AML-193 (cell line): Measurements from ENCODE around the gene KSR2.
"Not testable (repeated sequence)": the region's sequence is repeated elsewhere in the genome, so short reads cannot be mapped to it uniquely, and the experiment has no call there.

Experiments used
- DNase-seq, 2 experiments: peaks; one replicate each; lab custom pipeline; 2025; lab: John Stamatoyannopoulos, UW

Gene KSR2

DNA sequence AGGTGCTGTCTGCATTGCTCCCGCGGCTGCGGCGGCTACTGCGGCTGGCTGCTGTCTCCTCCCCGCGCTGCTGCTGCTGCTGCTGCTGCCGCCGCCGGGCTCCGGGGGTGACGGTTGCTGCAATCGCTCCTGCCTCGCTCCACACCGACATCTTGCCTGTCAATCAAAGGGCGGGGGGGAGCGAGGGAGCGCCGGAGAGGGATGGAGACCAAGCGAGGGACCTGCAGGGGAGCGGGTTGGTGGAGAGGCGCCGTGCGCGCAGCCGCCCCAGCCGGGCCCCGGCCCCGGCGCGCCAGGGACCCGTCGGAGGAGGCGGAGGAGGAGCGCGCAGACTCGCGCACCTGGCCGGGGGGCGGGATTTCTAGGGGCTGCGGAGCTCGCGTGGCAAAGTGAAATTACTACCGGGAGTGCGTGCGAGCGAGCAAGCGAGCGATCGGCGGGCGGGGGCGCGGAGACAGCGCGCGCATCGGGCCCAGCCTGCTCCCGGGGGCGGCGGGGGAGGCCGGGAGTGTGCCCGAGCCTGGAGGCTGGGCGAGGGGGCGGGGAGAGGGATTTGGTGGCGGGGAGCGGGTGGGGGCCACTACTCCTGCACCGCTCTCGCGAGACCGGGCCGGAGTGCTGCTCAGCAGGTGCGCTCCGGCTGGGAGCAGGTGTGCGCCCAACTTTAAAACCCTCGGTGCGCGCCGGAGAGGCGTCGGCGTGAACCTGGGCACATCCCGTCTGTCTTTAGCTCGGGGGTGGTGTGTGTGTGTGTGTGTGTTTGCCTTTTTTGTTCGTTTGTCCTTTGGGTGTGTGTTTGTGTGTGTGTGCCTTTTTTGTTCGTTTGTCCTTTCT, at the start of gene KSR2:
Gene KSR2, minus strand, starts transcription at position 165 of the 834 bp plus-strand sequence. CDS start 735 bp downstream, outside the sequence.
- no peak for DNase-seq

DNA sequence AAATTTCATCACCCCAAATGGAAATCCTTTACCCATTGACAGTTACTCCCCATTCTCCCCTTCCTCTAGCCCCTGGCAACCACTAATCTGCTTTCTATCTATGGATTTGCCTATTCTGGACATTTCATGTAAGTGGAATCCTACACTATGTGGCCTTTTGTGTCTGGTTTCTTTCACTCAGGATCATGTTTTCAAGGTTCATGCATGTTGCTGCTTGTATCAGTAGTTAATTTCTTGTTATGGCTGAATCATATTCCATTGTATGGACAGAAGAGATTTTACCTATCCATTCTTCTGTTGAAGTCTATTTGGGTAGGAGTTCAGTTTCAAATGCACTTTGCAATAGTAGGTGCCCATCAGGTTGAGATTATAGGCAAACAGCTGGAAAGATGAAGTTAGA, 49.1 kb upstream of the KSR2 start:
- DNase-seq = no peak

- DNase-seq = peak; percentile 93
Measured at GRCh38 chr12:118016424-118017264, 47.9 kb upstream of the KSR2 start, which contains the start of gene RFC5. Gene RFC5, plus strand, starts transcription at chr12:118016703. Its CDS starts 125 bp downstream, at chr12:118016828.

DNA sequence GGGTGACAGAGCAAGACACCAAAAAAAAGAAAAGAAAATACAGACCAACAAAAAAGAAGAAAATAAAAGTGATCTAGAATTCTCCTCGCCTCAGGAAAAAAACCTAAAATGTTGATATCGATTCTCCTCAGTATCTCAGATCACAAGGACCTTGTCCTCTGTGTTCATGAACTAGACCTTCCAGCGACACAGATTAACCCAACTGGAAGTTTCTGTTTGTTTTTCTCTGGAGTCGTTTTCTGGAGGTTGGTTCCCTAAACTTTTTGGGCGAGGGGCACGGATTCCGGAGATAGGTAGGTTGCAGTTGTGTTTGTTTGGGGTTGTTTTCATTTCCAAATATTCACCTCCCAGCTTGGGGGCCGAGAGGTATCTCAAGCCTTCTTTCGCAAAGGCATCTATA, 47.2 kb upstream of the KSR2 start:
- no peak for DNase-seq

- no peak for DNase-seq
Measured at GRCh38 chr12:118015306-118015705, 46.5 kb upstream of the KSR2 start.

DNA sequence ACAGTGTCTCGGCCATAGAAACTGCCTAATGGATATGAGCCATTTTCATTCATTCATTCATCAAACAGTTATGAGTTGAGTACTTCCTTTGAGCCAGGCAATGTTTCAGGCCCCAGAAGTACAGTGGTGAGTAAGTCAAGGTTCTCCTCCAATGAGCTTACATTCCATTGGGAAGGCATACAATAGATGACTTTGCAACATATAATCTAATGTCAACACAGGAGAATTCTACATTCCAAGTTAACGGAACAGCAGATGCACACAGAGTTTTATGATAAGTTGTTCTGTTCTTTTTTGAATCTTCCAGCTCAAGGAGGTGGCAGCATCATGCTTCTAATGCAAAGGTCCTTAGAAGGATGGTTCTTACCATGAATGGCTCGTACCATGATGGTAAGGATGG, 44.5 kb upstream of the KSR2 start:
- no peak for DNase-seq

- no peak for DNase-seq
Measured at GRCh38 chr12:118011961-118012360, 43.2 kb upstream of the KSR2 start.

DNA sequence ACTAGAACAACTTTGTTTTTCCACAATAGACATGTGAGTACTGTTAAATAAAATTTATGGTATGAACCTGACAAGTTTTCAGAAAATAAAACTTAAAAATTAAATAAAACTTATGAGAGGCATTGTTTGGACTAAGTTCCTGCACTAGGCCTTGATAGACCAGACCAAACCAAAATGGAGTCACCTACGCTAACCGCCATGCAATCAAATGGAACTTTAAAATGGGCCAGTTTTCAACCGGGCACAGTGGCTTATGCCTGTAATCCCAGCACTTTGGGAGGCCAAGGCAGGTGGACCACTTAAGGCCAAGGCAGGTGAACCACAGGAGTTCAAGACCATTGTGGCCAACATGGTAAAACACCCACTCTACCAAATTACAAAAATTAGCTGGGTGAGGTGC, 42.6 kb upstream of the KSR2 start:
- DNase-seq = no peak

DNA sequence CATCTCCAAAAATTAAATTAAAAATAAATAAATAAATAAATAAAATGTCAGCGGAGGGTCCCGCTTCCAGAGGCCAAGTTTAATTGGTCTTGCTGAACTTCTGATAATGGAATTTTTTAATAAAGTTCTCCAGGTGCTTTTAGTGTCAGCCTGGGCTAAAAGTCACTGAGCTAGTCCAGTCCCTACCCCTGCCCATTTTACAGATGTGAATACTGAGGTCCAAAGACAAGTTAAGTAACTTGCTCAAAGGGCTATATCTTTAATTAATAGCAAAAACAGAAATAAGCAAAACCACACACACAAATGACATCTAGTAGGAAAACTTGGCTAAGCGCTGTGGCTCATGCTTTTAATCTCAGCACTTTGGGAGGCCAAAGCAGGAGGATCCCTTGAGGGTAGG, 42.1 kb upstream of the KSR2 start:
- no peak for DNase-seq

GRCh38 chr12:117999806-118000205, 31.0 kb upstream of the KSR2 start:
- DNase-seq = not testable (repeated sequence)

DNA sequence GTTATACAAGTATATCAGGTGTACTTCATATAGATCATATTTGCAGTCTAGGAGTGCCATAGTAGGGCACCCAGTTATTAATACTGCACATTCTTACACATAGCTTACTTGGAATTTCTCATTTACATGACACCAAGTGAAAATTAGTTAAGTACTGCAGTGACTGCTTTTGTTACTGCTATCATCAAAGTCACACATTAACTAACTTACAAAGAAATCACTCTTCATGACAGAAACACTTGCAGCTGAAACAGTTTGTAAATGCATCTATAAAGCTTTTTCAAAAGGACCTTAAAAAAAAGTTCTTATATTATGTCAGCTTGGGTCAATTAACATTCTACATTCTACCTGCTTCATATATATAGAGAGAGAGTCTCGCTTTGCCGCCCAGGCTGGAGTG, 29.9 kb upstream of the KSR2 start:
- DNase-seq = no peak

DNA sequence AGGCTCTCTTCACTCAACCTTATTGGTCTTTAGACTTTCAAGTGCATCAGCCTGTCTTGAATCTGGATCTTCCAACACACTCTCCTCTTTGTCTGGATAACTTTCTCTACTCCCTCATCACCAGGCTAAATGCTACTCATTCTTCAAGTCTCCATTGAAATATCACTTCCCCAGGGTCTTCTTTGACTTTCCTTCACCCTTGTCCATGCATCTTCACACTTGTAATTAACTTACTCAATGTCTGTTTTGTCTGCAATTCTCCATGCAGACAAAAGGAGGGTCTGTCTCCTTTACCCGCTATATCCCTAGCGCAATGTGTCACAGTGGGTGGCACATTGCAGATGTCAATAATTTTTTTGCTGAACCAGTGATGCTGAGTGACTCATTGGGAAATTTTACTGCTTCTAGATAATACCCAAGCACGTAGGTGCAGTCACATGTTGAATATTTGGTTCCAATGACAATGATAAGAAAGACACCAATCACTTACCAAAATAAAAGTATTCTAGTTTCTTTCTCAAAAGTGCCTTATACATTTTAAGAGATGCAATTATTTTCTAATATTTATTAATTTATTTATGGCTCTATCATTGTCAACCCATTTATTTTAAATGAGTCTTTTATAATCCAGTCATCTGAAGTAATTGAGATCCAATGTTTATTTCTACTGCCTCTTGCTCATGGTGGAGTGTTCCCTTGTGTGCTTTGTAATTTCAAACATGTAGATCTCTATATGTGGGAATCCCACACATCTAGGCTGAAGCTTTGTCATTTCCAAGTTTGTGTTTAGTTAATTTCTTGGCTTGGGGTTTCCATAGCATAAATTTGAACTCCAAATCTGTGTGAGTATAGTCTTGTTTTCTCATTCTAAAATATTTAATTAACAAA, 26.0 kb upstream of the KSR2 start:
- no peak for DNase-seq

- no peak for DNase-seq
Measured at GRCh38 chr12:117986705-117987469, 18.1 kb upstream of the KSR2 start.

DNA sequence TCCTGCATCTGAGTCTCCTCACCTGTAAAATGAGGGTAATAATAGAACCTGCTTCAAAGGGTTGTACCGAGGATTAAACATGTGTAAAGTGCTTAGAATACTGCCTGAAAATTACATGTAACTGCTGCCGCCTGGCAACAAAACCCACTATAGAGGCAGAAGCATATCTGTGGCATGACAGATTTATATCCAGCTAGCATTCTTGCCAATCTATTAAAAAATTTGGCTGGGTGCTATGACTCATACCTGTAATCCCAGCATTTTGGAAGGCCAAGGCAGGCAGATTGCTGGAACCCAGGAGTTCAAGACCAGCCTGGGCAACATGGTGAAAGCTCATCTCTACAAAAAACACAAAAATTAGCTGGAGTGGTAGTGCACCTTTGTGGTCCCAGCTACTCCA, 16.4 kb upstream of the KSR2 start:
- DNase-seq = no peak

DNA sequence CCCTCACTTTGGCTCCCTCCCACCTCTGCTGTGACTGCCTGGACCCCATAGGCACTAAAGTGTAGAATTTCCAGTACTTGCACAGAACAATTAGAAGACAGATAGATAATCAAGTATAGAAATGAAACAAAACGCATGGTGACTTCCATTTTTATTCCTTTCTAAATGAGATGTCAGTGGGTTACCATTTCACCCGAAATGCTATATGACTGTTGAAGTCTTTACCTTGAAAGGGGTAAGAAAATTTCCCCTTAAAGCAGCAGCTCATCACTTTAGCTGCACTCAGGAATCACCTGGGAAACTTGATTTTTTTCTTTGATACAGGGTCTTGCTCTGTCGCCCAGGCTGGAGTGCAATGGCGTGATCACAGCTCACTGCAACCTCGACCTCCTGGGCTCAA, 12.5 kb upstream of the KSR2 start:
- no peak for DNase-seq

- DNase-seq = peak in 1 of 2 experiments; percentile 1
Measured at GRCh38 chr12:117980616-117981015, 11.8 kb upstream of the KSR2 start.

GRCh38 chr12:117977373-117977772, 8.6 kb upstream of the KSR2 start:
- no peak for DNase-seq

DNA sequence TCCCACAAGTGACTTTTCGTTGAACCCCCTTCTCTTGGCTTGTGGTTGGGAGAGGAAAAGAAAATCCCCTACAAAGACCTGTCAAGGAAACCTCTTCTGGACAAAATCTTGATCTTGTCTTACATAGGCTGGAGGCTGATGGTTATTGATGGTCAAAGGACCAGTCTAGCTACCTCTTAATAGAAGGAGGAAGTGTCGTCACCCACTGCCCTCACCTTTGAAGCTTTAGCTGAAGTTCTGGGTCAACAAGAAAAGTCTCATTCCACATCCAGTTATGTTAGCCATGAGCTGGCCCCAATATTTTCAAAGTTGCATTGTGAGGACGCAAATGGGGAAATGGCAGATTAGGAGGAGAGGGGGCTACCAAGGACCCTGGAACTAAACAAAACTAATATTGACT, 6.2 kb upstream of the KSR2 start:
- DNase-seq = no peak

DNA sequence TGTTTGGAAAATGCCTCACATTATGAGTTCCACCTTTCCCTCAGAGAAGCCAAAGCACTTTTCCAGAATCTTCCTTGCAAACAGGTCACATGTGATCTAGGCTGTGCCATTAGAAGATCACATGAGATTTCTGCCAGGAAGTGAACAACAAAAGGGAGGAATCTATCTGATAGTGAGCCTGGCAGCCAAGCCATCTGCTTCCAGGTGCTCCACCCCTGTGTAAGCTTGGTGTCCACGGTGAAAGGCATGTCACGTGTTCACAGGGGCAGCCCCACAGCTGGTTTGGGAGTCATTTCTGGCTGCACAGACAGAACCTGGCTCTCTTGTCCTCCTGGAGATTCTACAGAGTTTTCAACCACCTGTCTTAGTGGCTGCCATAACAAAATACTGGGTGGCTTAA, 3.5 kb upstream of the KSR2 start:
- DNase-seq = no peak

DNA sequence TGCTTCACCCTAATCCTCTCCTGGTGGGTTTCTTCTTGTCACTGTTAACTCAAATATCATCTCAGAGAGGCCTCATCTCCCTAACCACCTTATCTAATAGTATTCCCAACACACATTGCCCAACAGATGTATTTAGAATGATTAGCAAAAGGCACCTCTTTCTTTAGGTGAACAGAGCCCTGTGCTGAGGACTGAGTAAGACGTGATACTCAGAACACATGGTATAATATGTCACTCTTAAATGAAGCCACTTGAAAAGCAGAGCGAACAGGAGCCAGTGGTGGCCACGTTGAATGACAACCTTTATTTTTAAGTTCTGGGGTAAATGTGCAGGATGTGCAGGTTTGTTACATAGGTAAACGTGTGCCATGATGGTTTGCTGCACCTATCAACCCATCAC, 1.5 kb upstream of the KSR2 start:
- DNase-seq = no peak

GRCh38 chr12:117968151-117968789, 520 bp downstream of the KSR2 start:
- DNase-seq = no peak
